NCI-H446 (cell line): ENCODE data around the gene ABHD1.
"Not testable (repeated sequence)": the region's sequence is repeated elsewhere in the genome, so short reads cannot be mapped to it uniquely, and the experiment has no call there.

Experiments
- DNase-seq, 2 experiments: peaks; one replicate each; lab custom pipeline; 2025; lab: John Stamatoyannopoulos, UW

ABHD1 gene

DNA sequence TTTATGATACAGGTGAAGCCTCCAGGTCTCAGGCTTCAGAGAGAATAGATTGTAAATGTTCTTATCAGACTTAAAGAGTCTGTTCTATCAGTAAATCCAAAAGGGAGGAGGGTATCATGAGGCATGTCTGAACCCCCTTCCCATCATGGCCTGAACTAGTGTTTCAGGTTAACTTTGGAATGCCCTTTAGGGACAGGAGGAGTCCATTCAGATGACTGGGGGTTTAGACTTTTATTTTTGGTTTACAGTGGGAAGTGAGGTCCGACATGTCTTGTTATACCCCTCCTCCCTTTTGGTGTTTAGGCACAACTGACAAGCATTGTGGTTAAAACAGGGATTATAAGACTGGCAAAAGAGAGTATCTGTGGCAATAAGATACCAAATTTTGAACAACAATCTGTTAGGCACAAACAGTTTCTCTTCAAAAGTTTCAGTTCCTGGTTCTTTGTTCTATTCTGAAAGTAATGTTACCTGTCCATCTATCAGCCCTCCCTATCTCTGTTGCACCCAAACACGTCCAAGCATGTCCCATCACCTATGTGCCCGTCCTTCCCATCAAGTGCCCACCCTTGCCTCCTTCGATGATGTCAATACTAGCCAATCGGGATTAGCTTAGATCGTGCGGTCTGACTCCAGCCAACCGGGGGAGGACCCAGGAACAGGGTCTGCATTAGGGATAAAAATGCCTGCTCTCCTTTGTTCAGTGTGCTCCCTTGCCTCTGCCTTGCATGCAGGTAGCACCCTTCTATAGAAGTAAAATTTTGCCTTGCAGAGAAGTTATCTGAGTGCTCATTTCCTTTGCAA lies 41.5 kb downstream of the ABHD1 start:
- DNase-seq: no peak

- no peak for DNase-seq
Measured at GRCh38 chr2:27170581-27171337, 47.1 kb downstream of the ABHD1 start.

GRCh38 chr2:27171351-27171848 lies 47.8 kb downstream of the ABHD1 start:
- DNase-seq: no peak

DNA sequence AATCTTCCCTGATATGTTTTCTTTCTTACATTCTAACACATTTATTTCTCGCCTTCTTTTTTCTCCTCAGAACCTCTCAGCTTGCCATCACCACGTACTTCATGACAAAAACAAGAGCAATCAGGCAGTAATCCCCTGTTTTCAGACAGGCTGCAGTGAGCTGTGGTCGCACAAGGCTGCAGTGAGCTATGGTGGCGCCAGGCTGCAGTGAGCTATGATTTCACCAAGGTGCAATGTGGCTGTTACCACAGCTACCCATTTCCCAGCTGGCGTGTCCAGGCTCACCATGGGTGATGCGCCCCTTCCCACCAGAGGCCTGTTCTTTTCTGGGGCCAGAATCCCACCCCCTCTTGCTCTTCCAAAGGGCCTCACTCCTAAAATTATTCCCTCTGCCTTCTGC lies 51.0 kb downstream of the ABHD1 start:
- no peak for DNase-seq

- DNase-seq: no peak
Measured at GRCh38 chr2:27175330-27175729, 51.7 kb downstream of the ABHD1 start.

- DNase-seq: not testable (repeated sequence)
Measured at GRCh38 chr2:27175781-27176180, 52.2 kb downstream of the ABHD1 start.

DNA sequence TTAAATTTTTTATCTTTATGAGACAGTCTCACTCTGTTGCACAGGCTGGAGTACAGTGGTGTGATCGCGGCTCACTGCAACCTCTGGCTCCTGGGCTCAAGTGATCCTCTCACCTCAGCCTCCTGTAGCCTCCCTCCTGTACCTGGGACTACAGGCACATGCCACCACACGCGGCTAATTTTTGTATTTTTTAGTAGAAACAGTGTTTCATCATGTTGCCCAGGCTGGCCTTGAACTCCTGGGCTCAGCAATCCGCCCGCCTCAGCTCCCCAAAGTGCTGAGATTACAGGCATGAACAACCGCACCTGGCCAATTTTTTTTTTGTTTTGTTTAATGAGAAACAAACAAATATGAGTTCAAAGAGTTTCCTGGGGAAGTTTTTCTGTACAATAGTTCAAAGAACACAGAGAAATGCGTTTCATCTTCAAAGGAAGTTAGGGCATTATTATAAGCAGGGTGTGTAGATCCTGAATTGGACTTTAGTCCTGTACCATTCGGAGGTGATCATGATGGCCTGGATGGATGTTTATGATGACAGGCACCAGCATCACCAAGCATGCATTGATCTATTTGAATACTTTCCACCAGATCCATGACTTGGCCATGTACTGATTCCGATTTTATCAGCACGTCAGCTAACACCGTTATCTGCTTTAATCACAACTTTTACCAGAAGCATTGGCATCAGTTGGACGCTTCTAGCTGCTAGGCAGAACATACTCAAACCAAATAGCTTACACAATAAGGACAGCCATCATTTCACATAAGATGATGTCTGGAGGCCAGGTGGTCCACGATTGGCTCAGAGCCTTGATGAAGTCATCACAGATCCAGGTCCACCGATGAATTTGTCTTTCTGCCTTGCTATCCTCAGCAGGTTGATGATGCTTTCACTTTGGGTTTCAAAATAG lies 54.1 kb downstream of the ABHD1 start:
- no peak for DNase-seq

- DNase-seq: no peak
Measured at GRCh38 chr2:27178469-27178868, 54.9 kb downstream of the ABHD1 start.

DNA sequence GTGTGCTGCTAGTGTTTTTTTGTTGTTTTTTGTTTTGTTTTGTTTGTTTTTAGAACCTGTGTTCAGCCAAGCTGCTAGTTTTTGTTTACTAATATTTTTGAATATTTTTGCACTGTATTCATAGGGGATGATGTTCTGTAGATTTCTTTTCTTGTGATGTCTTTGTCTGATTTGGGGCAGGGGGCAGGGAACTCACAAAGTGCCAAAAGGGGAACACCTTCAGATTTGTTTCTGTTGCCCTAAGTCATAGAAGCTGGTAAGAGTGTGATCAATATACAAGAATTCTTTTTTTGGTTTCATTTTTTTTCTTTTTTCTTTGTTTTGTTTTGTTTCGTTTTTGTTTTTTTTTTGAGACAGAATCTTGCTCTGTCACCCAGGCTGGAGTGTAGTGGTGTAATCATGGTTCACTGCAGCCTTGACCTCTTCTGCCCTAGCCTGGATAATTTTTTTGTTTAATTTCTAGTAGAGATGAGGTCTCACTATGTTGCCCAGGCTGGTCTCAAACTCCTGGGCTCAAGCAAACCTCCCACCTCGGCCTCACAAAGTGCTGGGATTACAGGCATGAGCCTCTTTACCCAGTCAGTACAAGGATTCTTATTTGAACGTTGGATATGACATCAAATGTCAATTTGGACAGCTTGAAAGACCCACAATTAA lies 55.9 kb downstream of the ABHD1 start:
- DNase-seq: no peak
